Nephron (organoid): ENCODE results near the gene CEP135.

ENCODE experiments used
- H3K27ac Mint-ChIP-seq, 3 experiments: 2 replicates each; pipeline ENCODE4 v1.8.0; 2020; ENCODE audit warnings: mixed read lengths in 3 of 3, mild to moderate bottlenecking in 2 of 3, moderate library complexity in 1 of 3
- H3K27me3 Mint-ChIP-seq: 2 replicates; pipeline ENCODE4 v1.8.0; 2021; ENCODE audit warnings: low read depth, mild to moderate bottlenecking, moderate library complexity, mixed read lengths
- H3K36me3 Mint-ChIP-seq: 2 replicates; pipeline ENCODE4 v1.8.0; 2020; ENCODE audit warnings: low read depth, mixed read lengths
- H3K4me1 Mint-ChIP-seq: 2 replicates; pipeline ENCODE4 v1.8.0; 2020; ENCODE audit warnings: mixed read lengths
- H3K4me3 Mint-ChIP-seq, 3 experiments: 2 replicates each; pipeline ENCODE4 v1.8.0; 2020; ENCODE audit warnings: mild to moderate bottlenecking in 3 of 3, mixed read lengths in 3 of 3, moderate library complexity in 2 of 3
- H3K9me3 Mint-ChIP-seq: 2 replicates; pipeline ENCODE4 v1.8.0; 2020; ENCODE audit warnings: mixed read lengths
- TF ChIP-seq, protein P1 (sequence below), 3 experiments: fragments of 200-600 bp; sonication (generic); IDR thresholded peaks; one replicate each; pipeline ENCODE4 v1.5.0; 2021; ENCODE audit warnings: antibody characterized with exemption in 3 of 3; ENCODE audit not compliant: unreplicated experiment in 3 of 3

Gene CEP135

DNA sequence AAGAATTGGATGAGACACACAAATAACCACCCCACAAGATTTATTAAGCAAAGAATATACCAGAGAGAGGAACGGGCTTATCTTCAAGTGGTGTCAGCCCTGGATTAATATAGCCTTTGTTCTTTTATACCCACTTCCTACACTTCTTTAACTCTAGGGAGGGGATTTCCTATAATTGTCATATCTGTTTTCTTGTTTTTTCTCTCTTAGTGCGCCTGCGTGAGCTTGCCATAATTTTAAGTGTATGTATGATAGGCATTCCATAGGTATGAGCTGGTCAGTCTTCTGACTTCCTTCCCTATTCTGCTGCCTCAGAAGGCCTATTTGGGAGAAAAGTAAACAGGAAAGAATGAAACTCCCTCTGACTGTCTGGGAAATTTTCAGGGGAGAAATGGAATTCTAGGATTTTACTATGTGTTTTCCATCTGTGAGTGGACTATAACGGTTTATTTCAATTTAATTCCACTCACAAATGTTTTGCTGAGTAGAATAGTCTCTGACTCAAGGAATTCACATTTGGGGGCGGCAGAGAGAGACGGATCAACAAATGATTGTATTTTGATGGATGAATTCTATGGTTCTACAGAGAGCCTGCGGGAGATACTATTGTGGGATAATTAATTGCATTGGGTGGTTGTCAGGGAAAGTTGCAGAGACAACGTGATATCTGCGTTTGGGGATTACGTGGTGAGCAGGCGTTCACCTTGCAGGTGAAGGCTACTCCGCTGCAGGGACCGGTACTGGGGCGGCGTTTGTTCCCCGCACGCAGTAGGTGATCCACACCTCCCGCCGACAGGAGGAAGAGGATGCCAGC, 626 bp upstream of the CEP135 start:
- TF ChIP-seq, protein P1, sequence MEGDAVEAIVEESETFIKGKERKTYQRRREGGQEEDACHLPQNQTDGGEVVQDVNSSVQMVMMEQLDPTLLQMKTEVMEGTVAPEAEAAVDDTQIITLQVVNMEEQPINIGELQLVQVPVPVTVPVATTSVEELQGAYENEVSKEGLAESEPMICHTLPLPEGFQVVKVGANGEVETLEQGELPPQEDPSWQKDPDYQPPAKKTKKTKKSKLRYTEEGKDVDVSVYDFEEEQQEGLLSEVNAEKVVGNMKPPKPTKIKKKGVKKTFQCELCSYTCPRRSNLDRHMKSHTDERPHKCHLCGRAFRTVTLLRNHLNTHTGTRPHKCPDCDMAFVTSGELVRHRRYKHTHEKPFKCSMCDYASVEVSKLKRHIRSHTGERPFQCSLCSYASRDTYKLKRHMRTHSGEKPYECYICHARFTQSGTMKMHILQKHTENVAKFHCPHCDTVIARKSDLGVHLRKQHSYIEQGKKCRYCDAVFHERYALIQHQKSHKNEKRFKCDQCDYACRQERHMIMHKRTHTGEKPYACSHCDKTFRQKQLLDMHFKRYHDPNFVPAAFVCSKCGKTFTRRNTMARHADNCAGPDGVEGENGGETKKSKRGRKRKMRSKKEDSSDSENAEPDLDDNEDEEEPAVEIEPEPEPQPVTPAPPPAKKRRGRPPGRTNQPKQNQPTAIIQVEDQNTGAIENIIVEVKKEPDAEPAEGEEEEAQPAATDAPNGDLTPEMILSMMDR (IDR thresholded peaks at IDR 0.05; ENCODE audit: unreplicated experiment in 3 of 3), result no peak
- Mint-ChIP-seq H3K27me3 (peaks cover 5% of the 10 kb centered on the region), H3K4me1 (peaks cover 27% of the 10 kb centered on the region), H3K27ac (peak overlapping the region; percentile 89 to 94 (median 91)), H3K36me3 (peaks cover 9% of the 10 kb centered on the region), H3K4me3 (peak overlapping the region; percentile 84 to 90 (median 85)), H3K9me3 (no peaks in the 10 kb centered on the region)

DNA sequence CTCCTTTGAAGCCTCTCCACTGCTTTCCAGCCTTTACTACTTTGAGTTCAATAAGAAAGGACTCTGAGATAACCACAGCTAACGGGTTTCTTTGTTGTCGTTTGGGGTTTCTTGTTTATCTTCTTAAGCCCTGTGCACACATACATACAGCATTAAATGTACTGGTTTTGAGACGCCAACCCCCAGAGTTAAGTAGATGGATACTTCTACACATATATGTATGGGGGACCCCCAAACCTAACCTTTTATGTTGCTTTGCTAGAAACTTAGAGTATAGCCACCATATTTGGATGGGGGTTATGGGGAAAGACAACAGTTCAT, 697 bp downstream of the CEP135 start:
- Mint-ChIP-seq H3K27me3 (peaks cover under 1% of the 10 kb centered on the region), H3K9me3 (no peaks in the 10 kb centered on the region), H3K4me1 (peaks cover 27% of the 10 kb centered on the region), H3K36me3 (peaks cover 17% of the 10 kb centered on the region), H3K27ac (peak overlapping the region; percentile 89 to 98 (median 94)), H3K4me3 (peak overlapping the region; percentile 84 to 90 (median 85))
- TF ChIP-seq, protein P1 (IDR thresholded peaks at IDR 0.05; ENCODE audit: unreplicated experiment in 3 of 3), result no peak

DNA sequence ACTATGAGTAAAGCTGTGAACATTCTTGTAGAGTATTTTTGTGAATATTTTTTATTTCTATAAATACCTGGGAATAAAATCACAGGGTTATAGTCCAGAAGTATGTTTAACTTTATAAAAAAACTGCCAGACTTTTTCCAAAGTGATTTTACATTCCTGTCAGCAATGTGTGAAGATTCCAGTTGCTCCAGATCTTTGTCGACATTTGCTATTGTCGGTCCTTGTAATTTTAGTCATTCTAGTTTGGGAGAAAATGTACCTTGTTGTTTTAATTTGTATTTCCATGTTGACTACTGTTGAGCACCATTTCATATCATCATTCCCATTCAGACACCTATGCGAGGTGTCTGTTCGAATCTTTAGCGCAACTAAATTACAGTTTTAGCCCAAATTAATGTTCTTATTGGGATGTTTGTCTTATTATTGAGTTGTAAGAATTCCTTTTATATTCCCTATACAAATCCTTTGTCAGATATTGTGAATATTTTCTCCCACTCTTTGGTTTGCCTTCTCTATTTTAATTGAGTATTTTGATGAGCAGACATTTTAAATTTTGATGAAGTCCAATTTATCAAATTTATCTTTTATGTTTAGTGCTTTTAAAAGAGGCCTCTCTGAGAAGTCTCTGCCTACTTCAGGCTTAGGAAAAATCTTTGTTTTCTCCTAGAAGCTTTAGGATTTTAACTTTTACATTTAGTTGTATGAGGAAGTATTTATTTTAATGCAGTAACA, 2.6 kb downstream of the CEP135 start:
- Mint-ChIP-seq H3K36me3 (peaks cover 29% of the 10 kb centered on the region), H3K4me3 (peak overlapping the region; percentile 50 to 75 (median 56))

DNA sequence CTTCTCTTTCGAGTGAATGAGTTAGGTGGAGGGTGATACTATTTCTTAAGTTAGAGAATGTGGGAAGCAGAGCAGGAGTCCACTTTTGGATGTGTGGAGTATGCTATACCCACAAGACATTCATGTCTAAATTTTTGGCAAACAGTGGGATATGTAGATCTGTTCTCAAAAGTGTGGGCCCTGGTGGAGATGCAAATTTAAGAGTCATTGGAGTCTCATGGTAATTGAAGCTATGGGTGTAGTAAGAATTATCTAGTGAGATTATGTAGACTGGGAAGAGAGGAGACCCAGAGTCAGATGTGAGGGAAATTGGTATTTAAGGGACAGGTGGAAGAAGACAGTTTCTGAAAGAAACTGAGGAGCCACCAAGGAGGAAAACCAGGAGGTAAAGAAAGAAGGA, 7.0 kb downstream of the CEP135 start:
- Mint-ChIP-seq H3K4me3 (no peak overlapping the region), H3K27ac (no peak overlapping the region), H3K27me3 (no peaks in the 10 kb centered on the region), H3K9me3 (no peaks in the 10 kb centered on the region), H3K4me1 (peaks cover 4% of the 10 kb centered on the region), H3K36me3 (peaks cover 50% of the 10 kb centered on the region)
- TF ChIP-seq, protein P1 (IDR thresholded peaks at IDR 0.05; ENCODE audit: unreplicated experiment in 3 of 3), result no peak

More for the DNA sequence above, 2.6 kb downstream of the CEP135 start:
- TF ChIP-seq, protein P1 (IDR thresholded peaks at IDR 0.05; ENCODE audit: unreplicated experiment in 3 of 3), result no peak
- peaks cover 27% of the 10 kb centered on the region for H3K4me1 Mint-ChIP-seq
- H3K27ac Mint-ChIP-seq, result peak overlapping the region in 1 of 3 experiments; percentile 54
- no peaks in the 10 kb centered on the region for H3K9me3 Mint-ChIP-seq
- no peaks in the 10 kb centered on the region for H3K27me3 Mint-ChIP-seq

DNA sequence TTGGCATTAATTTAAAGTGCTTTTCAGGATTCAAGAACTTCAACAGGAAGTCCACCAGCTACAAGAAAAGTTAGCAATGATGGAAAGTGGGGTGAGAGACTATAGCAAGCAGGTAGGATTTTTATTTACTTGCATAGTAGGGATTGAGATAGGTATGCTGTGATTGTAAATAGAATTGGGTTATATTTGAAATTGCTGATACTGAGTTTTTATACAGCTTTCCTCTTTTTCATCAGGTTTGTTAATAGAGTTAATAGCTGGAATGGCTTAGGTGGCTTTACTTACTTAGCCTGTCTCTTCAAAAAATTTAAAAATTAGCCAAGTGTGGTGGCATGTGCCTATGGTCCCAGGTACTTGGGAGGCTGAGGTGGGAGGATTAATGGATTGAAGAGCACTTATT, 10.9 kb downstream of the CEP135 start:
- Mint-ChIP-seq H3K36me3 (peaks cover 60% of the 10 kb centered on the region), H3K4me3 (no peak overlapping the region), H3K27ac (no peak overlapping the region), H3K9me3 (no peaks in the 10 kb centered on the region), H3K4me1 (no peaks in the 10 kb centered on the region), H3K27me3 (no peaks in the 10 kb centered on the region)
- TF ChIP-seq, protein P1 (IDR thresholded peaks at IDR 0.05; ENCODE audit: unreplicated experiment in 3 of 3), result no peak
